Measurements from ENCODE around the gene ZFPL1. TPM values are rescaled to one million over a fixed set of nuclear protein-coding genes. Genes with fewer than 3 reads are reported as not detected.

Gene ZFPL1
- total RNA-seq, 1 donor from 2014 or later, result 30.2 TPM

DNA sequence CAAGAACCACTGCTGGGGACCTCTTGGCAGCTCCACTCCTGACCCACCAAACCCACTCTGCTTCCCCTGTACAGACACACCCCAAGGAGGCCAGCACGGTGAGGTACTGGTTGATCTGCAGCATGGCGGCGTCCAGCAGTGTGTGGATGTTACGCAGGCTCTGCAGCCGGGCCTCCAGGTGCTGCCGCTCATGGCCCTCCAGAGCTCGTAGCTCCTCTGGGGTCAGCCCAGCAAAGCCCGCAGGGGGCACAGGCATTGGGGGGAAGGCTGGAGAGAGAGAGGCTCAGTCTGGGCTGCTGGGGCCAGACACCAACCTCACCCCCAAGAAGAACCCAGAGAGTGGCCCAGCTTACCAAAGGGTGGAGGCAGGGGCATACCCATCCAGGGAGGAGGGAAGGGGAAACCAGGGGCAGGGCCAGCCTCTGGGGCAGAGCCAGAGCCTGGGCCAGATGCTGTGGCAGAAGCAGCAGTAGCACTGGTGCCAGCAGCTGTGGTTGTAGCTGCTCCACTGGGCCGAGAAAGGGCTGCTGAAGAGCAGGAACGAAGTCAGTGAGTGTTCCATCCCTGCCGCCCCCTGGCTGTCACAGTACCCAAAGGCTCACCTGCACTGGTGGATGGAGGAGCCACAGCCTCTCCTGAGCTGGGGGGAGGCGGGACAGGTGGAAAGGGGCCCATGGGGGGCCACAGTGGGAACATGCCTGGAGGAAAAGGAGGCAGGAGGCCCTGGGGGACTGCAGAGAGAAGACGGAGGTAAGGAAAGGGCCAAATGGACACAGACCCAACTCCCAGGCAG lies 45.8 kb downstream of the ZFPL1 start:
- DNase-seq (ENCODE audit: low read depth), result no peak

DNA sequence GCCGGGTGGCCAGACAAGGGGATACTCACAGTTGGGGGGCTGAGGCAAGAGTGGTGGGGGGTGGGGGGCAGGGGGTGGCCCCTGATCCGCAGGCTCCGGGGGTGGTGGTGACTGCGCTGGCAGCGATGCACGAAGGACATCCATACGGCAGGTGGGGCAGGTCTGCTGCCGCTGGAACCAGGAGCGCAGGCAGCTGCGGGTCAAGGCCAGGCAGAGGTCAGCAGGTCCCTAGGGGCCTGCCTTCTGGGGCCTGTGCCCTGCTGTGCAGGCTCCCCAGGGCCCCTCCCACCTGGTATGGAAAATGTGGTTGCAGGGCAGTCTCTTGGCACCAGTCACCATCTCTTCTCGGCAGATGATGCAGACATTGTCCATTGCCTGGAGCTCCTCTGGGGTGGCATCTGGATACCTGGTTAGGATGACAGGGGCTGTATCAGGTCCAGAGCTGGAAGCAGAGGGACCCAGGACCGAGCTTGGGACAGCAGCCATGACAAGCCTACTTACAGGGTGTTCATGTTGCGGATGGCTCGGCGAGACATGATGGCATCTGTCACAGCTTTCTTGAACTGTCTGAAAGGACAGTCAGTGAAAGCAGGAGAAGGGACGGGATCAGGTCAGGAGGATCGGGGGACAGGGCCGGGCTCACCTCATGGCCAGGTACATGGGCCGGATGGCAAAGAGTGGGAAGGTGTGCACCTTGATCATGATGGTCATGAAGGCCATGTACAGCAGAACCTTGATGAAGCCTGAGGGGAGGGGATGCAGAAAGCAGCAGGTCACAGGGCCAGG lies 46.8 kb downstream of the ZFPL1 start:
- DNase-seq (ENCODE audit: low read depth), result no peak

DNA sequence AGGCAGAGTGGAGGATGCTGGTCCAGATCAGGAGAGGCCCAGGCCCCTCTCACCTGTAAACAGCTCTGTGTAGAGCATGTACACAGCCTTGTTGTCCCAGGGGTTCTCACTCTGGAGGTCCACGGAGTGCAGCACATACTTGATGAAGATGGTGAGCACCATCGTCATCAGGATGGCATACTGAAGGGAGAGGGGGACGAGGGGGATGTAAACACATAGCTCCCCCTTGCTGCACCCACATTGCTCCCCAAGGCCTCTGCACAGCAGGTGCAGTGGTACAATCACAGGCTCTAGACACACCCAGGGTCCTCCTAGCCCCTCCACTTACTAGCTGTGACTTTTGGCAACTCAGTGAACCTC lies 47.4 kb downstream of the ZFPL1 start:
- DNase-seq (ENCODE audit: low read depth), result no peak

DNA sequence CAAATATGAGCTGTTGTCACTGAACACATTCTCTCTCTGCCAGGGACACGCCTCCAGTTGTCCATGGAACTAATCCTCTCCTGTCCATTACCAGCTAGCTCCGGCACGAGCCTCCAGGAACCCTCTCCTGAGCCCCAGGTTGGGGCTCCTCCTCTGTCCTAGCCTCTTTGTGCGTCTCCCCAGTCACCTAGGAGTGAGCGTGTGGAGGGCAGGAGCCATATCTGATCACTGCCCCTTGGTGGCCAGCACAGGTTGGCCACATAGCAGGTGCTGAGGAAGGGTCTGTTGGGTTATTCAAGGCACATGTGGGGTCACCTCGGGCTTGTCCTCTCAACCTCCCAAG lies 47.8 kb downstream of the ZFPL1 start:
- no peak for DNase-seq (ENCODE audit: low read depth)

DNA sequence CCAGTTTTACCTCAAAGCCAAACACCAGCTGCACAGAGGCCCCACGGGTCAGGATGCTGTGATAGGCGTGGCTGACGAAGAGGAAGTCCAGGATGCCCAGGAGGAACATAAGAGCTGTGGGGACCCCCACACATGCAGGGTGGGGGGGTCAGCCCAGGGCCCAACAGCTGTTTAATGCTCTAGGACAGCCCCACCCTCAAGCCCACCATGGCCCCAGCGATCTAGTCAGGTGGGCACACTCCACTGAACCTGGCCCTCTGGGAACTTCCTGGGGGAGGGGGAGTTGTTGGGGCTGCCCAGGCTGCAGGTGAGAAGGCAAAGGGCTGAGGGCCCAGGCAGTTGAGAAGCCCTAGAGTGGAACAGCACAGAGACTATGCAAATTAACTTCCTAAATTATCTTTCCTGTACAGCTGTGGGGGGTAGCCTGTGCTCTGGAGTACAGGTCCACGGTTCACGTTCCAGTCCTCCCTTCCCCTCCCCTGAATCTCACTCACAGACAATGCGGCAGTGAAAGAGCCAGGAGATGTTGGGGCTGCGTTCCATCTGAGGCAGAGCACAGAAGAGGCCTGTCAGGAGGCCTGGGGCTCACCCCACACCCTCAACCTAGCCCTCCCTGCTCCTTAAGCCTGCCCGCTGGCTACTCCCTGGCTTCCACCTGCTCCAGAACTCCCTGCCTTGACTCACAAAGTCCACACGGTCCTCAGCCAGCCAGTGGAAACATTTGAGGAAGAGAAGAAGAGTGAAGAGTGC lies 48.4 kb downstream of the ZFPL1 start:
- no peak for DNase-seq (ENCODE audit: low read depth)

DNA sequence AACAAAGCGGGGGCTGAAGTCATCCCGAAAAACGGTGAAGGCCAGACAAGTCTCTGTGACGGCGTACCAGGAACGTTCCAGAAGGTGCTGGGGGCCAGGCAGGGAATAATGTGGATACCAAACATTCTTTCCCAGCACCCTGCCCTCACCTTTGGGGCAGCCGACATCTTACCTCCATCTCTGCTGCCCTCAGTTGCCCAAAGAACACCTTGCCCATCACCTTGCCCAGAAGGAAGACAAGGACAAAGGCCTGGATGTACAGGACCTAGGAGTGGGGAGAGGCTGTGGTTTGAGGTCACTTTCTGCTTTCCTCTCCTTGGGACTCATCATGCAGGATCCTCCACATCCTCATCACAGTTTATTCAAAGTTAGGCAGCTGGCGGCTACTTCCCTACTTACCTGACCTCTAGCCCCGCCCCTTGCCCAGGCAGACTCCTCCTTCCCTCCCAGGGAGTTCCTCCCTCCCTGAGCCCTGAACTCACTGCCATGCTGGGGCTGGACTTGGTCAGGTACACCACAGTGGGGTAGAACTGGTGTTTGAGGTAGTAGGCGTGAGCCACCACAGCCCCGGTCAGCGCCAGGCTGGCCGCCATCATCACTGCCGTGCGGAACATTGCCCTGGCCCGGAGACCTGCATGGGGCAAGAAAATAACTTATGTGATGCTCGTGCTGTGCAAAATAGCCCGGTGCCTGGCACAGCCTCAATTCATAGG lies 49.1 kb downstream of the ZFPL1 start:
- peak; percentile 40 for DNase-seq (ENCODE audit: low read depth)

GRCh38 chr11:65133724-65134123 lies 49.7 kb downstream of the ZFPL1 start:
- no peak for DNase-seq (ENCODE audit: low read depth)

DNA sequence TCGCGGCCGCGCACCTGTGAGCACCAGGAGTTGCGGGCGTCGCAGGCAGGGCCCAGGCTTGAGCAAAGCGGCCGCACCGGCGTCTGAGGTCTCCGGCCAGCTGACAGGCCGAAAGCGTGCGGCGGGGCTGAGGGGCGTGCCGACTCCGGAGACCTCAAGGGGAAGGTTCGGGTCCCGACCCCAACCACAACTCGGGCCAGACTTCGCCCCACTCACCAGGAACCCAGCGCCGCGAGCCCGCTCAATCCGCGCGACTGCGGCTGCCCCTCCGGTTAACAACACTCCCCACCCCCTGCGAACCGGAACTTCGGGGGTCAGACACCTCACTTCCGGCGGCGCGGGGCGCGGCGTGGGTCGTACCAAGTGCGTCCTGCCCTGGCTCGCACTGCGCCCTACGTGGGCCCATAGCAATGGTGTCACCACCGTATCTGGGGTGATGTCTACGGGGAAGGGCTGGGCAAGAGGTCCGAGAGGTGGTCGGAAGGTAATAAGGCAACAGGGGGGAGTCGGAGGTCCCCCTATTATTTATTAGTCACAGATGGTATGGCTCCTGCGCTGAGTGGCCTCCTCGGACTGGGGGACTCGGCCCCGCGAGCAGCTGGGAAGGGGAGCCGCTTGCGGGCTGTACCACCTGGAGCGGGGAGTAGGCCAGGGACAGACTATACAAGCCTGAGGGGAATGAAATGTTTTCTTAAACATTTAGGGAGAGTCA lies 50.4 kb downstream of the ZFPL1 start, which contains the start of gene SYVN1:
Gene SYVN1, minus strand, starts transcription at position 280 of the 712 bp plus-strand sequence. CDS start 918 bp downstream, outside the sequence.
- peak; percentile 68 for DNase-seq (ENCODE audit: low read depth)

DNA sequence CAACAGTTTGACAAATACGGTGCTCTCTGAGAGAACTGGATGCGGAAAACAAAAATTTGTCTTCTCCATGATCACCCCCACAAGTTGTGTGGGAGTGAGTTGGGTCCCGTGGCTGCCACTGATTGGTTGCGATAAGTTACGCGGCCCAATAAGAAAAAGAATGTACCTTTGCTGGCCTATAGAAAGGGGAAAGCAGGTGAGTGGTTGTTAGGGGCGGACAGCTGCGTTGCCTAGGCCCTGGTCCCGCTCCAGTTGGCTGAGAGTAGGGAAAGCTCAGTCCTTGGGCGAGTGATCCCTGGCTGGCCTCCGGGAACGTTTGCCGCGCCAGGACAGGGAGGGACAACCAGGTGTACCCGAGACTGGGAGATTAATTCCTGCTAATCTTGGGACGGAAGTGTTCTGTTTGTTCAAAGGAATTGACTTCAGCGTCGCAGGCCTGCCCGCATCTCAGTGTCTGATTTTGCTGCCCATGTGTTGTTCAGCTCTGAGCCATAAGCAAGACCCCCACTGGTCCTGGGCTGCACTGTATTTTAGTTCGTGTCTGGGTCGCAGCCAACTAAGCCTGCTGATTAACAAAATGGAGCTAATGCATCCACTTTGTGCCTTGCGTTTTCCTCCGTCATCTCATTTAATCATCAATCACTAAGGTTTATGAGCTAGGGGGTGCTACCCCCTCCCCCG lies 51.1 kb downstream of the ZFPL1 start:
- DNase-seq (ENCODE audit: low read depth), result peak; percentile 98

DNA sequence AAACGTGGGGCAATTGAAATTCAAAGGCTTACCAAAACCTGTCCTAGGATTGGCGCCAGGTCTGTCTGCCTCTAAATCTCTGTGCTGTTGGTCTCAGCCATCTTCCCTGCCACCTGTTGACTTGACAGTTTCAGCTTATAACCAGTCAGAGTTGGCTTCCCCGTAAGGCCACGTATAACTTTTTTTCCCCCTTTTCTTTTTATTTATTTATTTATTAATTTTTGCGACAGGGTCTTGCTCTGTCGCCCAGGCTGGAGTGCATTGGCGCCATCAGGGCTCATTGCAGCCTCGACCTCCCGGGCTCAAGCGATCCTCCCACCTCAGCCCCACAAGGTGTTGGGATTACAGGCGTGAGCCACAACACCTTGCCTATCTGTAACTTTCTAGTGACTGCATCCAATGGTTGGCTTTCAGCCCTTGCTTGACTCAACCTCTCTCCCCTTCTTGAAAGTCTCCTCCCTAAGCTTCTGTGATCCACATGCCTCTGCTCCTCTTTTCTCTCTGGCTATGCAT lies 51.7 kb downstream of the ZFPL1 start:
- no peak for DNase-seq (ENCODE audit: low read depth)

GRCh38 chr11:65136515-65137096 lies 52.6 kb downstream of the ZFPL1 start:
- no peak for DNase-seq (ENCODE audit: low read depth)

Other genes starting within 250 kb of the ZFPL1 start
- 8.7 and 9.4 TPM in 2 replicates for gene CDC42BPG, start 239.6 kb upstream of the ZFPL1 start, total RNA-seq
- gene EHD1, start 205.6 kb upstream of the ZFPL1 start, total RNA-seq, result 103 and 181 TPM in 2 replicates
- gene ATG2A, start 167.0 kb upstream of the ZFPL1 start, total RNA-seq, result 16.8 and 28.9 TPM in 2 replicates
- gene PPP2R5B, start 159.5 kb upstream of the ZFPL1 start, total RNA-seq, result 21.7 and 22.9 TPM in 2 replicates
- not detected in 2 replicates for gene GPHA2, start 148.3 kb upstream of the ZFPL1 start, total RNA-seq
- gene MAJIN, start 112.1 kb upstream of the ZFPL1 start, total RNA-seq, result not detected in 2 replicates
- 1.1 and 1.6 TPM in 2 replicates for gene BATF2, start 87.3 kb upstream of the ZFPL1 start, total RNA-seq
- gene ARL2, start 70.1 kb upstream of the ZFPL1 start, total RNA-seq, result 87.3 and 107 TPM in 2 replicates
- 10.4 and 13.3 TPM in 2 replicates for gene SNX15, start 56.8 kb upstream of the ZFPL1 start, total RNA-seq
- 11.3 and 13.4 TPM in 2 replicates for gene SAC3D1, start 43.0 kb upstream of the ZFPL1 start, total RNA-seq
- gene NAALADL1, start 25.7 kb upstream of the ZFPL1 start, total RNA-seq, result 7.8 and 10.9 TPM in 2 replicates
- gene CDCA5, start 182 bp upstream of the ZFPL1 start, total RNA-seq, result 1.1 and 5.9 TPM in 2 replicates
- gene VPS51, start 12.0 kb downstream of the ZFPL1 start, total RNA-seq, result 176 and 180 TPM in 2 replicates
- 38.0 and 41.0 TPM in 2 replicates for gene TM7SF2, start 27.6 kb downstream of the ZFPL1 start, total RNA-seq
- gene ZNHIT2, start 33.5 kb downstream of the ZFPL1 start, total RNA-seq, result 8.3 and 14.2 TPM in 2 replicates
- gene FAU, start 37.9 kb downstream of the ZFPL1 start, total RNA-seq, result 166 and 286 TPM in 2 replicates
- 55.3 and 97.8 TPM in 2 replicates for gene MRPL49, start 38.1 kb downstream of the ZFPL1 start, total RNA-seq
- 17.2 and 49.8 TPM in 2 replicates for gene SYVN1, start 50.3 kb downstream of the ZFPL1 start, total RNA-seq
- gene SPDYC, start 86.0 kb downstream of the ZFPL1 start, total RNA-seq, result not detected in 2 replicates
- gene CAPN1, start 97.7 kb downstream of the ZFPL1 start, total RNA-seq, result 223 and 251 TPM in 2 replicates
- gene POLA2, start 177.7 kb downstream of the ZFPL1 start, total RNA-seq, result 3.2 and 7.1 TPM in 2 replicates
- 10.9 and 14.1 TPM in 2 replicates for gene CDC42EP2, start 230.6 kb downstream of the ZFPL1 start, total RNA-seq
- gene DPF2, start 249.6 kb downstream of the ZFPL1 start, total RNA-seq, result 23.1 and 47.2 TPM in 2 replicates